K562 (cell line): Measurements from ENCODE around the gene OSGEPL1. TPM values are rescaled to one million over a fixed set of nuclear protein-coding genes. Genes with fewer than 3 reads are reported as not detected.

ENCODE experiments used
- CHD2 ChIP-seq: IDR thresholded peaks from 2 replicates; pipeline ENCODE4 v1.6.1; 2011; ENCODE audit warnings: low read depth, low read length
- CSDE1 ChIP-seq, 2 experiments: fragments of 450-650 bp; IDR thresholded peaks; 2 replicates each; pipeline ENCODE4 v1.6.1; 2016; ENCODE audit warnings: mild to moderate bottlenecking in 1 of 2
- DDX20 ChIP-seq: fragments of 450-650 bp; IDR thresholded peaks from 2 replicates; pipeline ENCODE4 v1.6.1; 2016; ENCODE audit warnings: missing genetic modification characterization, low read depth, mild to moderate bottlenecking, missing compliant biosample characterization, moderate library complexity
- E2F1 ChIP-seq: sonication (generic); formaldehyde crosslinking; IDR thresholded peaks from 2 replicates; pipeline ENCODE4 v1.8.1; 2023; ENCODE audit warnings: mild to moderate bottlenecking, missing genetic modification reagents, moderate library complexity
- LARP7 ChIP-seq: fragments of 450-650 bp; IDR thresholded peaks from 2 replicates; pipeline ENCODE4 v1.6.1; 2016
- NR4A1 ChIP-seq, 2 experiments: fragments of 250-450 bp in 1 of 2; fragments of 450-650 bp in 1 of 2; sonication (Bioruptor Pico) in 1 of 2; IDR thresholded peaks; 2 replicates each; pipeline versions ENCODE4 v1.4.0 to v1.6.1; 2016 to 2020; ENCODE audit warnings: mild to moderate bottlenecking in 2 of 2, missing compliant biosample characterization in 1 of 2, missing genetic modification characterization in 1 of 2, moderate library complexity in 1 of 2
- PCBP2 ChIP-seq: fragments of 200-400 bp; formaldehyde crosslinking; IDR thresholded peaks from 2 replicates; pipeline ENCODE4 v1.6.1; 2018; ENCODE audit warnings: low read length, low read depth, mild to moderate bottlenecking, moderate library complexity; ENCODE audit not compliant: poor library complexity, severe bottlenecking
- POLR2A ChIP-seq: fragments of 450-650 bp; conservative IDR thresholded peaks from 2 replicates; pipeline ENCODE4 v1.6.1; 2016
- TFAM ChIP-seq: fragments of 250-450 bp; sonication (Bioruptor Pico); conservative IDR thresholded peaks from 2 replicates; pipeline ENCODE4 v1.5.0; 2021; ENCODE audit warnings: mild to moderate bottlenecking, moderate library complexity
- ZBTB40 ChIP-seq, 2 experiments: fragments of 450-650 bp in 1 of 2; sonication (generic) in 1 of 2; formaldehyde crosslinking in 1 of 2; IDR thresholded peaks; 2 replicates each; pipeline versions ENCODE4 v1.7.1 to v1.9.0; 2016 to 2022; ENCODE audit warnings: inconsistent platforms in 1 of 2, mild to moderate bottlenecking in 1 of 2, missing genetic modification reagents in 1 of 2
- ZFP30 ChIP-seq: fragments of 250-450 bp; sonication (Bioruptor Pico); IDR thresholded peaks from 2 replicates; pipeline ENCODE4 v1.8.0; 2022; ENCODE audit warnings: moderate library complexity, mild to moderate bottlenecking, inconsistent platforms, borderline replicate concordance
- ZNF449 ChIP-seq: fragments of 250-450 bp; sonication (Bioruptor Pico); IDR thresholded peaks from 2 replicates; pipeline ENCODE4 v1.8.0; 2022; ENCODE audit warnings: moderate library complexity, mild to moderate bottlenecking, inconsistent platforms
- ZNF764 ChIP-seq: fragments of 250-450 bp; sonication (Bioruptor Pico); IDR thresholded peaks from 2 replicates; pipeline ENCODE4 v1.4.0; 2020; ENCODE audit warnings: low read depth, mild to moderate bottlenecking, moderate library complexity
- polyA plus RNA-seq, 8 experiments: library from polyadenylated mRNA; depleted of rRNA in 4 of 8; stranded (reverse) in 5 of 8; unstranded in 3 of 8; fragments of >200 nt; fragmentation: Nextera tagmentation in 2 of 8; fragmentation: Illumina TruSeq in 1 of 8; extraction: Ambion mirVana in 2 of 8; extraction: Trizol in 1 of 8; gene quantifications; 2 replicates each; pipeline versions ENCODE4 v1.2.1 to v1.2.3, GENCODE V29; 2011 to 2014; ENCODE audit warnings: inconsistent platforms in 1 of 8, missing spikeins in 1 of 8
- total RNA-seq, 7 experiments: library from RNA; depleted of rRNA in 6 of 7; stranded (reverse); fragments of >200 nt in 6 of 7; fragmentation: Illumina TruSeq in 2 of 7; extraction: Trizol in 2 of 7; gene quantifications; 2 replicates each; pipeline versions ENCODE4 v1.2.1 to v1.2.3, GENCODE V29; 2011 to 2021; ENCODE audit warnings: low replicate concordance in 1 of 7

OSGEPL1 gene
- total and polyA plus RNA-seq, 9 of the 15 experiments (the other 6 are each of a cell fraction or from before 2014, with no cell fraction given): 2.5 to 10.8 (median 6.5) TPM

GRCh38 chr2:189783927-189784867 is 21.6 kb upstream of the OSGEPL1 start, which contains the start of the genes ORMDL1 and PMS1 (continued):
- peak; percentile 68; the same call in 1 of the 2 replicates for TF ChIP-seq E2F1 (CRISPR knock-in tag)
- TF ChIP-seq ZBTB40 (IDR thresholded peaks at IDR 0.05): no peak
- no peak for TF ChIP-seq ZBTB40 (CRISPR knock-in tag; IDR thresholded peaks at IDR 0.05)
- no peak for TF ChIP-seq CSDE1 (IDR thresholded peaks at IDR 0.05)
- peak; percentile 47 for TF ChIP-seq CHD2
- TF ChIP-seq ZNF764 (CRISPR knock-in tag): no peak
- no peak for TF ChIP-seq ZFP30 (CRISPR knock-in tag)
- TF ChIP-seq ZNF449 (CRISPR knock-in tag): no peak
- no peak for TF ChIP-seq PCBP2
- no peak for TF ChIP-seq LARP7
- no peak for TF ChIP-seq NR4A1 (CRISPR knock-in tag; IDR thresholded peaks at IDR 0.05)
- no peak for TF ChIP-seq NR4A1 (tag; IDR thresholded peaks at IDR 0.05)
- TF ChIP-seq TFAM (CRISPR knock-in tag): no peak
- peak; percentile 94 for TF ChIP-seq POLR2A
- TF ChIP-seq DDX20 (tag): no peak
